ENCODE measurements around the gene CALB2. TPM values are rescaled to one million over a fixed set of nuclear protein-coding genes. Genes with fewer than 3 reads are reported as not detected.

Gene CALB2
- total and polyA plus RNA-seq, 2 donors (not counting 3 experiments of a cell fraction or from before 2014, with no cell fraction given): not detected

DNA sequence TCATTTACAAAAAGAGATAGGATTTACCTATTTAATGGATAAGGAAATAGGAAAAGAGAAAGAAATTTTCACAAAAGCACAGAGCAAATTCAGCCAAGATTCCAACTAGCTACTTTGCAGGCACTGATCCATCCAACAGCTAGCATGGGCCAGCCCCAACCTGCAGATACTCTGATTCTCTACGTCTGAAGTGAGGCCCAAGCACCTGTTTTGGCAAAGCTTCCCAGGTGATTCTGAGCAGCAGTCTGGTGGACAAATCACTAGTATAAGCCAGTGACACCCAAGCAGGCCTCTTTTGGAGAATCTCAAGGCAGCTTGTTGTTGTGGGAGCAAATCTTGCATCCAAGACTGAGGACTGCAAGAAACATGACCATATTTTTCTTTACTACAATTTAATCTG, 20.9 kb upstream of the CALB2 start:
- no TSS peak for BruUV-seq (replicated peaks)
- TF ChIP-seq JUN (IDR thresholded peaks at IDR 0.05; ENCODE audit: borderline replicate concordance, insufficient read depth, insufficient read length, low read depth) (no peak), FOS (IDR thresholded peaks at IDR 0.05; ENCODE audit: borderline replicate concordance, insufficient read depth, low read length) (no peak), MYC (IDR thresholded peaks at IDR 0.05; ENCODE audit: low read depth, low read length) (no peak), POLR2AphosphoS5 (IDR thresholded peaks at IDR 0.05; ENCODE audit: insufficient read depth, low read depth, low read length) (no peak)
- TF ChIP-seq, protein P1, sequence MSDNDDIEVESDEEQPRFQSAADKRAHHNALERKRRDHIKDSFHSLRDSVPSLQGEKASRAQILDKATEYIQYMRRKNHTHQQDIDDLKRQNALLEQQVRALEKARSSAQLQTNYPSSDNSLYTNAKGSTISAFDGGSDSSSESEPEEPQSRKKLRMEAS (IDR thresholded peaks at IDR 0.05; ENCODE audit: insufficient read depth, insufficient read length): no peak
- no peaks in the 10 kb centered on the region for H3K79me2 ChIP-seq (ENCODE audit: control insufficient read depth, insufficient read depth, low read length)
- H3K4me3 ChIP-seq (replicated peaks in 1 of 3; ENCODE audit: insufficient read depth in 1 of 3, low read depth in 1 of 3, low read length in 3 of 3): no peak overlapping the region
- no peak overlapping the region for H2AFZ ChIP-seq (ENCODE audit: low read depth, low read length)
- intact Hi-C loops (cut with micrococcal nuclease): no loop called here
- H3K9me3 ChIP-seq (replicated peaks; ENCODE audit: control insufficient read depth, insufficient read depth, low read length): no peaks in the 10 kb centered on the region
- FAIRE-seq (no peak), DNase-seq (ENCODE audit: low read depth, low spot score) (no peak)
- H4K20me1 ChIP-seq (replicated peaks; ENCODE audit: control insufficient read depth, extremely low read depth, insufficient read depth, low read length): no peaks in the 10 kb centered on the region
- no peaks in the 10 kb centered on the region for H3K4me1 ChIP-seq (ENCODE audit: control insufficient read depth, extremely low read depth, insufficient read depth, low read length)
- CTCF ChIA-PET: interaction anchor here (6.0 kb wide), 1 partner anchor 26 kb away, joined by 21 read pairs; no protein-coding TSS in a partner anchor
- POLR2A ChIA-PET: no interaction called here
- no peaks in the 10 kb centered on the region for H3K9me1 ChIP-seq (replicated peaks; ENCODE audit: control insufficient read depth, extremely low read depth, insufficient read depth, low read length)
- H3K27ac ChIP-seq (ENCODE audit: insufficient read depth, low read depth, low read length): no peak overlapping the region
- H3K36me3 ChIP-seq (ENCODE audit: control insufficient read depth in 2 of 2, extremely low read depth in 1 of 2, insufficient read depth in 2 of 2, low read length in 2 of 2): no peaks in the 10 kb centered on the region
- no peak overlapping the region for H3K4me2 ChIP-seq (ENCODE audit: insufficient read depth, low read length)
- no peak overlapping the region for H3K9ac ChIP-seq (replicated peaks; ENCODE audit: extremely low read depth, insufficient read depth, low read length)
- H3K27me3 ChIP-seq (ENCODE audit: control insufficient read depth in 2 of 2, insufficient read depth in 2 of 2, low read length in 2 of 2): no peaks in the 10 kb centered on the region
- dilution Hi-C loops (cut with MboI; ENCODE audit: extremely low pct_ligation_motif_present, low sequenced_read_pairs): no loop called here

GRCh38 chr16:71338193-71338592, 20.3 kb upstream of the CALB2 start:
- BruUV-seq (replicated peaks): no TSS peak
- Histone ChIP-seq H3K9me3 (replicated peaks; ENCODE audit: control insufficient read depth, insufficient read depth, low read length) (no peaks in the 10 kb centered on the region), H4K20me1 (replicated peaks; ENCODE audit: control insufficient read depth, extremely low read depth, insufficient read depth, low read length) (no peaks in the 10 kb centered on the region), H3K27ac (ENCODE audit: insufficient read depth, low read depth, low read length) (no peak overlapping the region), H3K9ac (replicated peaks; ENCODE audit: extremely low read depth, insufficient read depth, low read length) (no peak overlapping the region), H3K4me1 (ENCODE audit: control insufficient read depth, extremely low read depth, insufficient read depth, low read length) (no peaks in the 10 kb centered on the region), H3K4me3 (replicated peaks in 1 of 3; ENCODE audit: insufficient read depth in 1 of 3, low read depth in 1 of 3, low read length in 3 of 3) (no peak overlapping the region), H3K4me2 (ENCODE audit: insufficient read depth, low read length) (no peak overlapping the region), H3K27me3 (ENCODE audit: control insufficient read depth in 2 of 2, insufficient read depth in 2 of 2, low read length in 2 of 2) (no peaks in the 10 kb centered on the region), H3K79me2 (ENCODE audit: control insufficient read depth, insufficient read depth, low read length) (no peaks in the 10 kb centered on the region), H2AFZ (ENCODE audit: low read depth, low read length) (no peak overlapping the region), H3K9me1 (replicated peaks; ENCODE audit: control insufficient read depth, extremely low read depth, insufficient read depth, low read length) (no peaks in the 10 kb centered on the region), H3K36me3 (ENCODE audit: control insufficient read depth in 2 of 2, extremely low read depth in 1 of 2, insufficient read depth in 2 of 2, low read length in 2 of 2) (no peaks in the 10 kb centered on the region)
- TF ChIP-seq MYC (IDR thresholded peaks at IDR 0.05; ENCODE audit: low read depth, low read length) (no peak), POLR2A (IDR thresholded peaks at IDR 0.05; ENCODE audit: low read depth, low read length) (no peak), POLR2AphosphoS5 (IDR thresholded peaks at IDR 0.05; ENCODE audit: insufficient read depth, low read depth, low read length) (no peak), EZH2 (IDR thresholded peaks at IDR 0.05; ENCODE audit: borderline replicate concordance, low read depth, low read length, severe bottlenecking) (no peak), GATA2 (IDR thresholded peaks at IDR 0.05; ENCODE audit: insufficient read depth, insufficient read length, low read depth, low read length) (no peak), JUN (IDR thresholded peaks at IDR 0.05; ENCODE audit: borderline replicate concordance, insufficient read depth, insufficient read length, low read depth) (no peak), FOS (IDR thresholded peaks at IDR 0.05; ENCODE audit: borderline replicate concordance, insufficient read depth, low read length) (no peak)
- TF ChIP-seq, protein P1 (IDR thresholded peaks at IDR 0.05; ENCODE audit: insufficient read depth, insufficient read length): no peak
- TF ChIP-seq, protein P2, sequence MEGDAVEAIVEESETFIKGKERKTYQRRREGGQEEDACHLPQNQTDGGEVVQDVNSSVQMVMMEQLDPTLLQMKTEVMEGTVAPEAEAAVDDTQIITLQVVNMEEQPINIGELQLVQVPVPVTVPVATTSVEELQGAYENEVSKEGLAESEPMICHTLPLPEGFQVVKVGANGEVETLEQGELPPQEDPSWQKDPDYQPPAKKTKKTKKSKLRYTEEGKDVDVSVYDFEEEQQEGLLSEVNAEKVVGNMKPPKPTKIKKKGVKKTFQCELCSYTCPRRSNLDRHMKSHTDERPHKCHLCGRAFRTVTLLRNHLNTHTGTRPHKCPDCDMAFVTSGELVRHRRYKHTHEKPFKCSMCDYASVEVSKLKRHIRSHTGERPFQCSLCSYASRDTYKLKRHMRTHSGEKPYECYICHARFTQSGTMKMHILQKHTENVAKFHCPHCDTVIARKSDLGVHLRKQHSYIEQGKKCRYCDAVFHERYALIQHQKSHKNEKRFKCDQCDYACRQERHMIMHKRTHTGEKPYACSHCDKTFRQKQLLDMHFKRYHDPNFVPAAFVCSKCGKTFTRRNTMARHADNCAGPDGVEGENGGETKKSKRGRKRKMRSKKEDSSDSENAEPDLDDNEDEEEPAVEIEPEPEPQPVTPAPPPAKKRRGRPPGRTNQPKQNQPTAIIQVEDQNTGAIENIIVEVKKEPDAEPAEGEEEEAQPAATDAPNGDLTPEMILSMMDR (IDR thresholded peaks at IDR 0.05; ENCODE audit: extremely low read depth in 1 of 2, insufficient read depth in 1 of 2, low read depth in 1 of 2, low read length in 2 of 2): no peak
- intact Hi-C loops (cut with micrococcal nuclease) (no loop called here), dilution Hi-C loops (cut with MboI; ENCODE audit: extremely low pct_ligation_motif_present, low sequenced_read_pairs) (no loop called here)
- FAIRE-seq (no peak), DNase-seq (ENCODE audit: low read depth, low spot score) (no peak)
- CTCF ChIA-PET: interaction anchor here (6.0 kb wide), 1 partner anchor 26 kb away, joined by 21 read pairs; no protein-coding TSS in a partner anchor
- POLR2A ChIA-PET: no interaction called here
